HG02623 (cell line): ENCODE data around the gene HERC2.

Experiments
- ATAC-seq: cut with Tn5 transposase; IDR thresholded peaks from one replicate; pipeline ENCODE4 v1.9.1; 2021; ENCODE audit warnings: moderate library complexity; ENCODE audit not compliant: unreplicated experiment

The HERC2 gene

DNA sequence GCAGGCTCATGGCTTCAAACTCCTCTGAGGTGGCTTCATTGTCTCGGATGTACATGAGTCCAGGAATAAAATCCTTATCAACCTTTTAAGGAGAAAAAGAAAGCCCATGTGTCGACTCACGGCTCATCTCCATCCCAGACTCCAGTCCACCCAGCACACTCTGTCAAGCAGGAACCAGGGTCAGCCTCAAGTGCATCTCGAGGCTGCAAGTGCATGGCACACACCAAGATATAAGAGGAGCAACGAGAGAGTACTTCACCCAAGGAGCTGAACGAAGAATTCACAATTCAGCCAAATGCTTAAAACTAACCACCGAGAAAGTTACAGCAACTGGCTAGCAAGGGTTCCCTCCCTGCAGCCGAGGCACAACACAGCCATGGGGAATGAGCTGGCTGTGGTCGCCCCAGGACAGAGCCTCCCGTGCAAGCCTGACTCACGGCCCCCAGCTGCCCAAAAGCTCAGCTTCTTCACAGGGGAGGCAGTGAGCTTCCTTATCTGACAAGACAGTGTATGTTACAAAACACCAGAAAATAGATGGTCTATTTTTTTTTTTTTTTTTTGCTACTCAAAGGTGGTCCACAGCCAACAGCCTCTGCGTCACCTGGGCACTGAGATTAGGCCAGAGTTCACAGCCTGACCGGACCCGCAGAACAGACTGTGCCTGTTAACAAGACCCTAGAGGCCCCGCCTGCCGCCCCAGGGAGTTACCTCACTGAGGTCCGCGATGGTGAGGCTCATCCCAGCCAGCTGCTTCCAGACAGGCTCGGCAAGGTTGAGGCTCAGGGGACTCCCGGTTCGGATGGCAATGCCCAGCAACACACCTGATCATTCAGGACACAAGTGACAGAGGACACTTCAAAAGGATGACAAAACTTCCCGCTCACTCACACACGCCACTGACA is 207.0 kb downstream of the HERC2 start:
- ATAC-seq = no peak

DNA sequence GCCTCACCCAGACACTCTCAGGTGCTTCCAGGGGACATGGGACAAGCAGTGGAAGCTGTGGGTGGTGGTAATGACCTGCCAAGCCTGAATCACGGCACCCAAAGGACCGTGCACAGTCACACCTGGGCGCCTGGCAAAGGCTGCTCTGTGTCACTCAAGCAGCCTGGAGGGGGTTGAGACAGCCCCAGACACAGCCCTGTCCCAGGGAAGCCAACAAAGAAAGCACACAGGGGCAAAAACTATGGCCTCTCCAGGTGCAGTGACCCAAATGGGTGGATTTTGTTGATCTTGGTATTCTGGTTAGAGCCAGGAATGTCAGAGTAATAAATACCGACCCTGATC is 207.9 kb downstream of the HERC2 start:
- ATAC-seq = no peak

DNA sequence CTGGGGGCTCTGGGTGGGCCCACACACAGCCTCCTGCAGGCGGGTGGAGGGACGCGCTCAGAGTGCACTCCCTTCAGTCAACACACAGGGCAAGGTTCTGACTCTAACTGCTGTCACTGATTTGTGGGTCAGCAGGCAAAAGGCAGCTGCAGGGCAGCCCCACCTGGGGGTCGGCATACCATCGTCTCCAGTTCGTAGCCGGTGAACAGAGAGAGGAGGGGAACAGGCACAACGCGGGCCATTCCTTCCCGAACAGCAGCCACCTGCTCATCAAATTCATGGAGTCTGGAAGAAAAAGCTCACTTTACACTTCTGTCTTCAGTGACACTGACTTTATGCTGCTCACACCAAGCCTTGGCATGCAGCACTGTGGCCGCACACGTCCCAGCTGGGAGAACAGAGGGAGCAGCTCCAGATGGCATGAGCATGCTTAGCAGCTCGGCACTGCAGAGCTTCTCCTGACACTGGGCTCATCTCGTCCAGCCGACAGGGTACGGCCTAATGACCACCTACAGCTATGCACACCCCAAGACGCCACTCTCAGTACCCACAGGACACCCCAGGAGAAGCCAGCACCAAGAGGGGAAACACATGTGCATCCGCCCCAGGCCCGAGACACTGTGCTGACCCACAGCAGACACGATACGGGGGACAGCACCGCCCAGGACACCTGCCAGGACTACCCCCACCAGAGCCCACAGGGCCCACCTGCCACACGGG is 208.4 kb downstream of the HERC2 start:
- no peak for ATAC-seq

DNA sequence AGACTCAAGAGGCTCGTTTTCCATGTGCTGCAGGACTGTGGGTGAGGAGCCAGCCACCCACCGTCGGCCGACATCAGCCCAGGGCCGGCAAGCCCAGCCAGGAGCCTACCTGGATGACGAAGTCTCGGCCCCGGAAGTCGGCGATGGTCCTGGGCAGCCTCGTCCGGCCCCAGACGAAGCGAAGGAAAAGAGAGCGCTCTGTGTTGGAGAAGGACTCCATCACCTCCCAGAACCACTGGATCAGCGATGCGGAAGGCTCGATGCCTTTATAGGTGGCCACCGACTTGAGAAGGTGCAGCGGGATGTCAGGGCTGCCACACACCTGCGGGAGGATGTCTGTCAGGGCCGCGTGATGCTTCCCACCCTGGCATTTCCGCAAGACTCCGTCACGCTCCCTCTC is 209.0 kb downstream of the HERC2 start:
- no peak for ATAC-seq

DNA sequence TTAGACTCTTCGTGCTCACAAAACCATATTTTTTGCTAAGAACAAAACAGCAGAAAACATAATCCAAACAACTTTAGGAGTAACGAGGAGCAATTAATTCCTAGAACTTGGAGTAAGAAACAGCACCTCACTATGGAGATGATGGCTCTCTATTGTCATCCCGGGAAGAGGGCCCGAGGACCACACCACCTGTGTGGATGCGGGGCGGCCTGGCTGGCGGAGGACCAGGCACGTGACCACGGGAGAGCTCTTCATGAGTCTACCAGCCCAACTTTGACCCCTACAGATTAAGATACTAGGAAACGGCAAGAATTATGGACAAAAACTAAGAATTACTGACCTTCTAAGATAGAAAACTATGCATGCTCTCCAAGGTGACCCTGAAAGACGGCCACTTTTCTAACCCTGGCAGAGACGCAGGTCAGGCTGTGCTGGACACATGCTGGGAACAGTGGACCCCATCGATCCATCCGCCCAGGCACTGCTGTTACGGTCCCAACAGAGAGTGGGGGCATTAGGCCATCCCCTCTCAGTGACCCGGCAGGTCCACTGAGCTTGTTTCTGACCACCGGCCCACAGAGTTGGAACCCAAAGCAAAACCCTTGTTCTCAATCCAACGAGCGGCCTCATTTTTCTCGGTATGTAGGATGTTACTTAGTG is 209.7 kb downstream of the HERC2 start:
- no peak for ATAC-seq

DNA sequence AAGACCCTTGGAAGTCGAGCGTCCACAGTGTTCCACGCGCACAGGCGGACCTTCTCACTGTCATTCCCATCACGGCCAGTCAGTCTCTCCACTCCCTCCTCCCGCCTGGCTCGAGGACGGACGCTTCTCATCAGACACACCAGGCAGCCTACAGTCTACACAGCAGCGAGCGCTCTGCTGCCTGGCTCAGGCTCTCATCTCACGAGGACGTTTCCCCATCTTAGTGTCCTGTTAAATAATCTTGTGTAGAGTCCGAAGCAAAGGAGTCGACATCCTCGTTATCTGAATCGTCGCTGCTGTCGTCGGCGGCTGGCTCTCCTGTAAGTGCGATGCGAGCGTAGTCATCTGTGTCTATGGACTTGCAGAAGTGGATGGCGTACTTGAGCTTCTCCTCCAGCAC is 210.4 kb downstream of the HERC2 start:
- no peak for ATAC-seq

DNA sequence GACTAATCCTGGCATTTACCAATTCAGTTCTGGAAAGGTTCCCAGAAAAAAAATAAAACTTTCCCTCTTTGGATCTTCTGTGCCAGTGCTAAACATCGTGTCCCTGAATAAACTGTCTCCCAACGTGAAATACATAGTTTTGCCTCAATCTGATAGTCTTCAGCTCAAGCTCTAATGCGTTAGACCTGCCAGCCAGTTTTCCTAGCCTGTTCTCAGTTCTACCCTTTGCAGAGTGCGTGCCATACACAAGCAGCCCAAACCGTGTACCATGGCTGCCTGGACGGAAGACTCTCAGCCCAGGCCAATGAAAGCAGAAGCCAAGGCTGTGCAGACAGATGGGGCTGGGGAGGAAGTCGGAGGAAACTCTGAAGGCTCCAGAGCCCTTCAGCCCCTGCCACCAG is 211.5 kb downstream of the HERC2 start:
- ATAC-seq = no peak

DNA sequence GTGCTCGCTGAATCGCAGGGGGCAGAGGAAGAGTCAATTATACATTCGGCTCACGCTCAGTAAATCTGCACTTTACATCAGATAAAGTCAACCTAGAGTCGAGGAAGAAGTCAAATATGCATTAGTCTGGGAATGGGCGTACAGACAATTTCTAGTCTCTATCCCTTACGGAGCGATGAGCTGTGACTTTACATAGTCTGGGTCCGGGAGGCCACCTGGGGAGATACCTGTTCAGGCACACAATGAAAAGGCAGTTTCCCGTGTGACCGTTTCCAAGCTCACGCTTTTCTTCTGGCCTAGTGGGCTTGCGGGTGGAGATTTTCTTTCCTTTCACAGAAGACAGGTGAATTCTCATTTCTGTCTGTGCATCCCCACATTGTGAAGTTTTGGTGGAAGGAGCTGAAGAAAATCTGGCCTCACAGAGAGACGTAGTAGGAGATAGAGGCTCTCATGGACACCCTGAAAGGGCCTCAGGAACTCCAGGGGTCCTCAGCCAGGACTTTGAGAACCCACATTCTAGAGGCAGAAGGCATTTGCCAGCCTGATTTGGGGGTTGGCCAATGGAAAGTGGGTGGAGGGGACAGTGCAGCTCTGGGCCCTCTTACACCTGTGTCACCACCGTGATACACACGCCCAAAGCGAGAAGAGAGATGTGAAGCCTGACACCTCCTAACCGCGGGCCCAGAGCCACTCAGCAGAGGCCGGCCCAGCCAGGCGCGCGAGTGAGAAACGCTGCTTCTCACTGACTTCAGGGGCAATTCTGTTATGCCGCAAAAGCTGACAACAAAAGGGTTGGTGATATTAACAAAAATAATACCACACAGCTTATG is 212.1 kb downstream of the HERC2 start:
- no peak for ATAC-seq

DNA sequence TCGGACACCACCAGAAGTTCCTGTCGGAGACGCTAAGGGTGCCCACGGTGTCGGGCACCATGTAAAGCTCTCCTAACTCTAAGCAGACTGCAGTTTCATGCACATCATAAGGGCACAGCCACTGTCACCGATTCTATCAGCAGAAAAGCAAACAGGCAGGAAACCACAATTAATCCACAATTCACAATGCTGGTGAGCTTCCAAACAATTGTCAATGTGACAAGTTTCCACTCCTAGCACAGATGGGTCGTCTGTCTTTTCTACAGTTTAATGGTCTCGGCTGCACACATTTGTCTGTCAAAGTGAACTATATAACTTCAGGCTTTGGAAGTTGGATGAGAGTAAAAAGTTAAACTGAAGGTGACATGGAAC is 214.1 kb downstream of the HERC2 start:
- ATAC-seq = no peak

DNA sequence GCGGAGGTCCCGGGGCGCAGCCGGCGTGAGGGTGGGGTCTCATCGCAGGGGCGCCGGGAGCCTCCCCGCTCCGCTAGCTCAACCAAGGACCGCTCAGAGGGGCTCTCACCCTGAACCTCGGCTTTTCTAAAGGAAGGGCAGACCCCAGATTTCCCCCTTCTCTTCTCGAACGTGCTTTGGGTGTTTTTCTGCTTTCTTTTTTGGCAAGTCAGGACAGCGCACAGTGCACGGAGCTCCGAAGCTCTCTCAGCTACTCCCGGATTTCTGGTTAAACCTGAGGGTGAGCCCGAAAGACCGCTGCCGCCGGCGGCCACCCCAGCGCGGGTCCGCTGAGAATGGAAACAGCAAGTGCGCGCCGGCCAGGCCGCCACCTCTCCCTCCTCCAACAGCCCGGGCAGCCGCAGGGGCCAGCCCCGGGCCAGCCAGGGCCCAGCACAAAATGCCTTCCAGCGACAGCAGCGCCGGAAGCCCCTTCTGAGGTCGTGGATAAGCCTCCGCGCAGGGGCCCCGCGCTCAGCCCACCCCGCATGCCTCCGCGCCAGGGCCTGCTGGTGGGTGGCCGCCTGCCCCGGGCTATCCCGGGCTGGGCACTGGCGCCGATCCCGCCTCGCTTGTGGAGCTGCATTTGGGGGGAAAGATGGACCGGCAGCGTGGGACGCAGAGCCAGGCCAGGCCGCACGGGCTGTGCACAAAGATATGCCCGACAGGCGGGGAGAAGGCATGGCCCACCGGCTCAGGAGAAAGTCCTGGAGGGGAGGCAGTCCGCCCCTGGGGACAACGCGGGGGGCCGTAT is 214.7 kb downstream of the HERC2 start:
- ATAC-seq = no peak

DNA sequence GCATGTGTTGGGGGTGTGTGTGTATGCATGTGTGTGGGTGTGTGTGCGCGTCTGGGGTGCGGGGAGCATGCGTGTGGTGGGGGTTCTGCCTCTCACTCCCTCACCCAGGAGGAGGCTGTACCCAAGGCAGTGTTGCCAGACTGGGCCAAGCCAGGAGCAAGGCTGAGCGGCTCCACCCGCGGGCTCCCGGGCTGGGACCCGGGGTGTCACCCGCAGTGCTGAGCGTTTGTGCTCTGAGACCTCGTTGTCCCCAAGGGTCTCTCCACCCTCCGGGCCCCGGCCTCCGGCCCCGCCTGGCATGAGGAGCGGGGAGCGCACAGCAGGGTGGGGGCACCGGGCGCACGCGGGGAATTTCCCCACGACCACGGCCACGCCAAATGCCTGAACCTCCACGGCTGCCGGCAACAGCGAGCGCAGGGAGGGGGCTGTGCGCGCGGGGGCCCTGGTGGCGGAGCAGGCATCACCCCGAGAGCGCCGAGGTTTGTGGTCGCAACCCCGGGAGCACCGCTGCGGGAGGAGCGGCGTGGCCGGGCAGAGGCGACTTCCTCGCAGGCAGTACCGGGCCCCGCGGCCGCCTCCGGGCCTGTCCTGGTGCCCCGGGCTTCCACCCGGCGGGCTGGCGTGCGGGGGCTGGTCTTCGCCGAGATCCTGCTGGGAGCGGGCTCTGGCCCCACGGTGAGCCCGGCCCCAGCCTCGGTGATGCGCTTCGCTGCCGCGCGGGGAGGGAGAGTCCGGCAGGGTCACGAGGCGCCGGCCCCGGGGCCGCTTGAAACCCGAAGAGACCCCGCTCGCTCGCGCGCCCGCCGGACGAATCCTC is 215.5 kb downstream of the HERC2 start:
- ATAC-seq = no peak

DNA sequence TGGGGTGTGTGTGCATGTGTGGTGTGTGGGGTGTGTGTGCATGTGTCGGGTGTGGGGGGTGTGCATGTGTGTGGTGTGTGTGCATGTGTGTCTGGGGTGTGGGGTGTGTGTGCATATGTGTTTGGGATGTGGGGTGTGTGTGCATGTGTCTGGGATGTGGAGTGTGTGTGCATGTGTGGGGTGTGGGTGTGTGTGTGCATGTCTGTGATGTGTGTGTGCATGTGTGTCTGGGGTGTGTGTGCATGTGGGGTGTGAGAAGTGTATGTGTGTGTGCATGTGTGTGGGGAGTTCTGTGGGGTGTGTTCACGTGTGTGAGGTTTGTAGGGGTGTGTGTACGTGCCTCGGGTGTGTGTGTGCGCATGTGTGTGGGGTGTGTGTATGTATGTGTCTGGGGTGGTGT is 216.2 kb downstream of the HERC2 start:
- no peak for ATAC-seq

DNA sequence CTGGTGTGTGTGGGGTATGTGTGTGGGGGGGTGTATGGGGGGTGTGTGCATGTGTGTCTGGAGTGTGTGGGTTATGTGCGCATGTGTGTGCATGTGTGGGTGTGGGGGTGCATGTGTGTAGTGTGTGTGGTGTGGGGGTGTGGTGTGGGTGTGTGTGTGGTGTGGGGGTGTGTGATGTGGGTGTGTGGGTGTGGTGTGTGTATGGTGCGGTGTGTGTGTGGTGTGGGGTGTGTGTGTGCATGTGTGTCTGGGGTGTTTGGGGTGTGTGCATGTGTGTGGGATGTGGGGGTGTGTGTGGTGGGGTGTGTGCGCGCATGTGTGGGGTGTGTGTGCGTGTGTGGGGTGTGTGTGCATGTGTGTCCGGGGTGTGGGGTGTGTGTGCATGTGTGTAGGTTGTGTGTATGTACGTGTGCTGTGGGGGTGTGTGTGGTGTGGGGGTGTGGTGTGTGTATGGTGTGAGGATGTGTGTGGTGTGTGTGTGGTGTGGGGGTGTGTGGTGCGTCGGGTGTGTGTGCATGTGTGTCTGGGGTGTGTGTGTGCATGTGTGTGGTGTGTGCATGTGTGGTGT is 216.7 kb downstream of the HERC2 start:
- ATAC-seq = no peak

DNA sequence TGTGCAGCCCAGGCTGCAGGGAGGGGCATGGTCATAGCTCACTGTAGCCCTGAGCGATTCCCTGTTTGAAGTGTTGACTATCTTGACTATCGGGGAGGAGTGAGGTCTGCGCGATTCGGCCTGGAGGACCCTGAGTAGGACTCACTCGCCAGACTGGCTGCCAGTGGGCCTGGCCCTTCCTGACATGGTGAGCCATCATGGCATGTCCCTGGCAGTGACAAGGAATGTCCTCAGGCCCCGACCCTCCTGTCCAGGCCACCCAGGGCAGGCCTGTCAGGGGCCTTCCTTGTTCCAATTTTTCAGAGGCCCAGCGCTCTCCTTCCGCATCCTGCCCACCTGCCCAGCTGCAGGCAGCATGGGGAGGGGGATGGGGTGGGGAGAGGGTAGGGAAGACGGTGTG is 217.7 kb downstream of the HERC2 start:
- ATAC-seq = no peak

DNA sequence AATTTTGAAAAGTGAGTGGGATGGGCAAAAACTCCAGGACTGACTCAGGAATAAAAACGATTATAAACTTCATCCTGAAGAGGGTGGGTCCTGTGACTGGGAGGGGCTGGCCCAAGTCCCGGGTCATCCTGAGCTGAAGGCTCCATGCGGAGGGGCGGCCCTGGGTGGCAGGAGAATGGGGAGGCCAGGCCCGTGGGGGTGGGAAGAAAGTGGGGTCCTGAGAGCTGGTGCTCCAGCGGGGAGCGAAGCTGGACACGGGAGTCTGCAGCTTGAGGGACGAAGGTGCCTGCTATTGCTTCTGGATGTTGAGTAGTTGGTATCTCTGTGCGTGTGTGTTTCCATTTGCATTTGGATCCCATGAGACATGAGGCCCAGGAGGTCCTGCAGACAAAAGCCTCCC is 218.1 kb downstream of the HERC2 start:
- ATAC-seq = no peak

DNA sequence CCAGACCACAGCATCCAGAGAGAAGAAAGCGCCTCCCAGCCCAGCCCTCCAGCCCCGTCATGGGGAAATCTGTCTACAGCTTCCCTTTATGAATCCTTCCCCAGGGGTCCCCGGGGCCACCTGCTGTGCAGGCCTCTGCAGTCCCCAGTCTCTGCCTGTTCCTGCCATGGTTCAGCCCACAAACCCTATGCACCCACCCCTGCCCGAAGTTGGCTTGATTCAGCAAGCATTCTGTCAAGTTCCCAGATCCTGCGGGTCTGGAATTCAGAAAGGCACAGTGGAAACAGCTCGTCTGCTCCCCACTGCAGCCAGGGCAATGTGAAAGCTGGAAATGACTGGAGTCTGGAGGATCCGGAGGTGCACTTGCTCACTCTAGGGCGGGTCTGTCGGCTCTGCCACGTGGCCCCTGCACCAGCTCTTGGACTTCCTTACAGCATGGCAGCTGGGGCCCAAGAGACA is 220.0 kb downstream of the HERC2 start:
- no peak for ATAC-seq

DNA sequence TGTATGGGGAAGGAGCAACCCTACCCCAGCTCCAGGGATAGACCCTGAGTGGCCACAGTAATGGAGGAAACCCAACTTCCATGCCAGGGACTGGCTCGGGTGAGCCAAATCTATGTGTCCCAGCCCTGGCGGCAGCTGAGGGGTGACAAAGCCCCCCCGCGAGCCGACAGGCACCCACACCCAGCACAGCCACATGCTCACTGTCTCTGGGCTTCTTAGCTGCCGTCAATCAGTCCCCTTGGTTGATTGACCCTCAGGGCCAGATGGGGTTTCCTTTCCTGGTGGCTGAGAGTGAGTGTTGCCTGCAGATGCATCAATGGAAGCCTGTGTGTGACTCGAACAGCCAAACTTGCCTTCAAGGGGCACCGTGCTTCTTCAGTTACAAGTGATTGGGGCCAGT is 220.8 kb downstream of the HERC2 start:
- no peak for ATAC-seq

DNA sequence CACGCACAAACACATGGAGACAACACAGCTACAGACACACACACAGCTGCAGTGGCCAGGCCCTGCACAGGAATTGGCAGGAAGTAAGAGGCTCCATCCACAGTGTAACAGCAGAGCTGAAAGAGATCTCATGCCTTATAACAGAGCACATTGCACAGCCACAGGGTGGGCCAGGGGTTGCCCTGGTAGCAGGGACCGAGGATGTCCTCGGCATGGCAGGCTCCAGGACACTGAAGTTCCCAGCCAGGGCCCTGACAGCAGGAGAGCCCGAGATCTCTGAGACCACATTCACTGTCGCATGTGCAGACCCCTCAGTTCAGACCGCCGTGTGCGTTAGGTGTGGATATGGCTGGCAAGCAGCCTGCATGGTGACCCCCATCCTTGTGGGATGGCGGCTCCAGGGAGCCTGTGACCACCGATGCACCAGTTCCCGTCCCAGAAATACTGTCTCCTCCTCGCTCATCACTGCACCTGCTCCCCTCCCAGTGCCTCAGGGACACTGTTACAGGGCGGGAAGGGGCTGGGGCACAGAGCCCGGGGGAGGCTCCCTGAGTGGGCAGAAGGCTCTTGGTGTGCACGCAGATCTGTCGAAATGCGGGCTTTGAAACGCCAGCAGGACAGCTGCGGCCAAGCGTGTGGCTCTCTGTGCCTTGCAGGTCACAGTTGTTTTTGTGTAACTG is 221.3 kb downstream of the HERC2 start:
- no peak for ATAC-seq
